GM12891 (cell line): Measurements from ENCODE around the gene FKBP4.

ENCODE experiments used
- PAX5 ChIP-seq: IDR thresholded peaks from 2 replicates; pipeline ENCODE4 v1.6.1; 2011; ENCODE audit warnings: low read length, moderate library complexity, mild to moderate bottlenecking; ENCODE audit not compliant: insufficient read depth, severe bottlenecking
- POLR2A ChIP-seq: IDR thresholded peaks from 2 replicates; pipeline ENCODE4 v1.6.1; 2011; ENCODE audit warnings: low read depth, low read length, control low read depth
- POLR2AphosphoS5 ChIP-seq: IDR thresholded peaks from 2 replicates; pipeline ENCODE4 v1.6.1; 2011; ENCODE audit warnings: low read depth, low read length, control low read depth
- POU2F2 ChIP-seq: IDR thresholded peaks from 2 replicates; pipeline ENCODE4 v1.6.1; 2011; ENCODE audit warnings: low read depth, mild to moderate bottlenecking, control low read depth, low read length, moderate library complexity
- SPI1 ChIP-seq: IDR thresholded peaks from 2 replicates; pipeline ENCODE4 v1.6.1; 2011; ENCODE audit warnings: low read depth, low read length, control low read depth

GRCh38 chr12:2834581-2835491 lies 40.1 kb downstream of the FKBP4 start, which contains the start of gene NRIP2:
- TF ChIP-seq POU2F2 (no peak), POLR2A (no peak), SPI1 (no peak), POLR2AphosphoS5 (no peak), PAX5 (no peak)
